GM12874 (cell line): ENCODE measurements around the gene TMEM81.

Experiments used
- TF ChIP-seq, protein P1 (sequence below): IDR thresholded peaks from 2 replicates; pipeline ENCODE4 v1.5.1; 2011; ENCODE audit warnings: low read depth, mild to moderate bottlenecking, control low read depth, low read length, moderate library complexity; ENCODE audit not compliant: insufficient read depth

TMEM81 gene

DNA sequence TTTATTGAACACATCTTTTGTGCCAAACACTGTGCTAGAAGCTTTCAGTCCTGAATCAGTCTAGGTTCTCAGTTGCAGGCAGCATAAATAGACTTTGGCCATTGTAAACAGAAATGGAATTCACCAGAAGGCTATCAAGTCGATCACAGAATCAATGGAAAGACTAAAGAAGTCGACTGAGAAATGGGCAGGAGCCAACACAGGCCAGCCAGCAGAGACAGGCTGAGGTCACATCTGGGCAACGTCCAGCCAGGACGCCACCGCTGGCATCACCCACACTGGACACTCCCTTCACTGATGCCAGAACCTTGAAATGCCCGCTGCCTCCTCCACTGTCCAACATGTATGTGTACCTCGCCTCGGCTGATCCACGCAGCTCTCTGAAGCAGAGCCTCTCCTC, 46.7 kb downstream of the TMEM81 start:
- TF ChIP-seq, protein P1, sequence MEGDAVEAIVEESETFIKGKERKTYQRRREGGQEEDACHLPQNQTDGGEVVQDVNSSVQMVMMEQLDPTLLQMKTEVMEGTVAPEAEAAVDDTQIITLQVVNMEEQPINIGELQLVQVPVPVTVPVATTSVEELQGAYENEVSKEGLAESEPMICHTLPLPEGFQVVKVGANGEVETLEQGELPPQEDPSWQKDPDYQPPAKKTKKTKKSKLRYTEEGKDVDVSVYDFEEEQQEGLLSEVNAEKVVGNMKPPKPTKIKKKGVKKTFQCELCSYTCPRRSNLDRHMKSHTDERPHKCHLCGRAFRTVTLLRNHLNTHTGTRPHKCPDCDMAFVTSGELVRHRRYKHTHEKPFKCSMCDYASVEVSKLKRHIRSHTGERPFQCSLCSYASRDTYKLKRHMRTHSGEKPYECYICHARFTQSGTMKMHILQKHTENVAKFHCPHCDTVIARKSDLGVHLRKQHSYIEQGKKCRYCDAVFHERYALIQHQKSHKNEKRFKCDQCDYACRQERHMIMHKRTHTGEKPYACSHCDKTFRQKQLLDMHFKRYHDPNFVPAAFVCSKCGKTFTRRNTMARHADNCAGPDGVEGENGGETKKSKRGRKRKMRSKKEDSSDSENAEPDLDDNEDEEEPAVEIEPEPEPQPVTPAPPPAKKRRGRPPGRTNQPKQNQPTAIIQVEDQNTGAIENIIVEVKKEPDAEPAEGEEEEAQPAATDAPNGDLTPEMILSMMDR, result no peak
